ENCODE measurements around the gene CDK5RAP1.
"Not testable (repeated sequence)": the region's sequence is repeated elsewhere in the genome, so short reads cannot be mapped to it uniquely, and the experiment has no call there.

The CDK5RAP1 gene

DNA sequence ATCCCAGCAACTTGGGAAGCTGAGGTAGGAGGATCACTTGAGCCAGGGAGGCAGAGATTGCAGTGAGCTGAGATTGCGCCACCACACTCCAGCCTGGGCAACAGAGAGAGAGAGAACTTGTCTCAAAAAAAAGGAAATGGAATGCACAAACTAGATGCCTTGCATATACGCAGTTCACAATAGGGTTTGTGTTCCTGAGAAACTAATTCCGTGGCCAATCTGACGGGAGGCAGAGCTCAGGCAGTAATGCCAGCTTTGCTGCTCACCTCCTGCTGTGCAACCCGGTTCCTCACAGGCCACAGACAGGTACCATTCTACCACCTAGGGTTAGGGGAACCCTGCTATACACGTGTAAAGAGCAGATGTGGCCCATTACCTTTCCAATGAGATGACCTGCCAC is 1.4 kb downstream of the CDK5RAP1 start:
- Histone ChIP-seq H3K9ac (ENCODE audit: low read length) (peak overlapping the region; percentile 96), H3K9me3 (ENCODE audit: control insufficient read depth, low read length) (no peaks in the 10 kb centered on the region), H3K4me3 (ENCODE audit: low read length) (peak overlapping the region; percentile 96), H3K36me3 (ENCODE audit: control insufficient read depth, insufficient read depth, low read length, severe bottlenecking) (peaks cover 15% of the 10 kb centered on the region), H3K4me1 (ENCODE audit: control insufficient read depth, insufficient read depth, low read length) (peaks cover 25% of the 10 kb centered on the region), H3K27me3 (replicated peaks; ENCODE audit: control insufficient read depth, insufficient read depth, low read length) (no peaks in the 10 kb centered on the region)
- DNase-seq (ENCODE audit: low read depth): peak; percentile 40

DNA sequence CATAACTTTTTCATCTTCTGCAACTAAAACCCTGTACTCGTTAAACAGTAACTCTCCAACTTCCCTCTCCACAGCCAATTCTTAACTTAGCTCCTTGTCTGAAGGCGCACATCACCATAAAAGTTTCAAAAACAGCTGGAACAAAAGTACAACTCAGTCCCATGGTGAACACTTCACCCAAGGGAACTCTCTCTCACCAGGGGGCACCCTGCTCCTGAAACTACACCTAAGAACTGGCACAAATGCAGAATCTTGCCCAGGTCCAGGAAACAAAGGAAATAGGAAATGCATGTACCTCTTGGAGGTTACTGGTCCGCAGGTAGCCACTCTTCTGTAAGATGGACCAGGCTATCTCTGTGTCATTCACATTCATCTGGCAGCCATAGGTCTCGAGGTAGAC is 6.6 kb downstream of the CDK5RAP1 start:
- peaks cover 48% of the 10 kb centered on the region for H3K36me3 ChIP-seq (ENCODE audit: control insufficient read depth, insufficient read depth, low read length, severe bottlenecking)
- H3K4me1 ChIP-seq (ENCODE audit: control insufficient read depth, insufficient read depth, low read length): peaks cover 17% of the 10 kb centered on the region
- H3K4me3 ChIP-seq (ENCODE audit: low read length): no peak overlapping the region
- no peaks in the 10 kb centered on the region for H3K9me3 ChIP-seq (ENCODE audit: control insufficient read depth, low read length)
- H3K27me3 ChIP-seq (replicated peaks; ENCODE audit: control insufficient read depth, insufficient read depth, low read length): no peaks in the 10 kb centered on the region
- no peak for DNase-seq (ENCODE audit: low read depth)
- no peak overlapping the region for H3K9ac ChIP-seq (ENCODE audit: low read length)

DNA sequence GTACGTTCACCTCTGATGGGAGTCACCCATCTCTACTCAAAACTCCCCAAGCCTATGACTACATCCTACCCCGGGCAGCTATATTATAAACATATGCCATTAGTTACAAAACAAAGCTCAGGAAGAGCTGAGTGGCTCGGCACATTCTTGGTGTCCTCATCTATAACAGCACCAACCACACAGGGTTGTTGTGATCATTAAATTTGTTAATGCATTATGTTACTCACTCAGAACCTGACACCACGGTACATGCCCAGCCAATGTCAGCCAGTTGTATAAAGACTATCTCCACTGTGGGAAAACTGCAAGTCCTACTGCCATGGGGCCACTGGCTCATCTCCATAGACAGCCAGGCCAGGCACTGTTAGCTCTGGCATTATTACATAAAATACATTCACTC is 7.7 kb downstream of the CDK5RAP1 start:
- no peaks in the 10 kb centered on the region for H3K27me3 ChIP-seq (replicated peaks; ENCODE audit: control insufficient read depth, insufficient read depth, low read length)
- peaks cover 48% of the 10 kb centered on the region for H3K36me3 ChIP-seq (ENCODE audit: control insufficient read depth, insufficient read depth, low read length, severe bottlenecking)
- H3K4me3 ChIP-seq (ENCODE audit: low read length): no peak overlapping the region
- no peaks in the 10 kb centered on the region for H3K9me3 ChIP-seq (ENCODE audit: control insufficient read depth, low read length)
- peaks cover 11% of the 10 kb centered on the region for H3K4me1 ChIP-seq (ENCODE audit: control insufficient read depth, insufficient read depth, low read length)
- H3K9ac ChIP-seq (ENCODE audit: low read length): no peak overlapping the region
- no peak for DNase-seq (ENCODE audit: low read depth)

DNA sequence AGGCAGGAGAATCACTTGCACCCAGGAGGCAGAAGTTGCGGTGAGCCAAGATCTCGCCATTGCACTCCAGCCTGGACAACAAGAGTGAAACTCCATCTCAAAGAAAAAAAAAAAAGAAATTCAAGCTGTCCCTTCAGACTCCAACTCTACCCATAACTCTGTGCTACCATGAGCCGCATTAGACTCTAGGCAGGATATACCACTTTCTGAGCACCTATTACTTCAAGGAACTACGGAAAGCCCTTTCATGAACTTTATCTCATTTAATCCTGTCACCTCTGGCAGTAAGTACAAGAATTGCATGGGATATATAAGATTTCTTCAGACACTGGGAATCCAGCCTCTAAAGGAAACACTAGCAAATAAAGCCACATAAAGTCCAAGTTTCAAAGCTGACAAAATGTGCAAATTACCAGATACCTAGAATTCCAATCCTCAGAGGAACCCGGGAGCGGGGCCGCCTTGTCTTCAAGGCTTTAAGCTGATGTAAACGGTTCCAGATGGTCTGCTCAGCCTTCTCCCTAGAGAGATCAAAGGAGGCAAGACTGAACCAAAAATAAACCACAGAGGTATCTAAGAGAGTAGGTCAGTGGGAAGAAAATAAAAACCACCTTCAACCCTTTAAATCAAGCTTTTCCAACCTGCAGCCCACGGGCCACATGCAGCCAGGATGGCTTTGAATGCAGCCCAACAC is 9.4 kb downstream of the CDK5RAP1 start:
- Histone ChIP-seq H3K4me3 (ENCODE audit: low read length) (peak overlapping the region; percentile 23), H3K27me3 (replicated peaks; ENCODE audit: control insufficient read depth, insufficient read depth, low read length) (no peaks in the 10 kb centered on the region), H3K36me3 (ENCODE audit: control insufficient read depth, insufficient read depth, low read length, severe bottlenecking) (peaks cover 56% of the 10 kb centered on the region), H3K4me1 (ENCODE audit: control insufficient read depth, insufficient read depth, low read length) (peaks cover 11% of the 10 kb centered on the region), H3K9ac (ENCODE audit: low read length) (no peak overlapping the region), H3K9me3 (ENCODE audit: control insufficient read depth, low read length) (no peaks in the 10 kb centered on the region)
- peak; percentile 96 for DNase-seq (ENCODE audit: low read depth)

DNA sequence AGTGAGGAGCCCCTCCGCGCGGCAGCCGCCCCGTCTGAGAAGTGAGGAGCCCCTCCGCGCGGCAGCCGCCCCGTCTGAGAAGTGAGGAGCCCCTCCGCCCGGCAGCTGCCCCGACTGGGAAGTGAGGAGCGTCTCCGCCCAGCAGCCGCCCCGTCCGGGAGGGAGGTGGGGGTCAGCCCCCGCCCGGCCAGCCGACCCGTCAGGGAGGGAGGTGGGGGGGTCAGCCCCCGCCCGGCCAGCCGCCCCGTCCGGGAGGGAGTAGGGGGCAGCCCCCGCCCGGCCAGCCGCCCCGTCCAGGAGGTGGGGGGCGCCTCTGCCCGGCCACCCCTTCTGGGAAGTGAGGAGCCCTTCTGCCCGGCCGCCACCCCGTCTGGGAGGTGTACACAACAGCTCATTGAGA is 12.0 kb downstream of the CDK5RAP1 start:
- H3K27me3 ChIP-seq (replicated peaks; ENCODE audit: control insufficient read depth, insufficient read depth, low read length); DNase-seq (ENCODE audit: low read depth); H3K9me3 ChIP-seq (ENCODE audit: control insufficient read depth, low read length); H3K4me3 ChIP-seq (ENCODE audit: low read length); H3K9ac ChIP-seq (ENCODE audit: low read length): not testable (repeated sequence)
- Histone ChIP-seq H3K4me1 (ENCODE audit: control insufficient read depth, insufficient read depth, low read length) (peaks cover 11% of the 10 kb centered on the region), H3K36me3 (ENCODE audit: control insufficient read depth, insufficient read depth, low read length, severe bottlenecking) (peaks cover 58% of the 10 kb centered on the region)

DNA sequence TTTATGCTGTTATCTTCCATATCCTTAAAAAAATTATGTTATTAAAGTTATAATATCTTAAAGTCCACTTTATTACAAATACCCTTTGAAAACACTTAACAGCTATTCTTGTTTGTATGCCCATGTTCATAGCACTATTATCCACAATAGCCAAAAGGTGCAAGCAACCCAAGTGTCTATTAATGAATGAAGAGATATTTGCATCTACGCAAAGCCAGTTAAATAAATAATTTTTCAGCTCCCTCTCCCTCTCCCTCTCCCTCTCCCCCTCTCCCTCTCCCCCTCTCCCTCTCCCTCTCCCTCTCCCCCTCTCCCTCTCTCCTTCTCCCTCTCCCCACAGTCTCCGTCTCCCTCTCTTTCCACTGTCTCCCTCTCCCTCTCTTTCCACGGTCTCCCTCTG is 13.1 kb downstream of the CDK5RAP1 start:
- H3K36me3 ChIP-seq (ENCODE audit: control insufficient read depth, insufficient read depth, low read length, severe bottlenecking): peaks cover 58% of the 10 kb centered on the region
- H3K9ac ChIP-seq (ENCODE audit: low read length): no peak overlapping the region
- no peaks in the 10 kb centered on the region for H3K27me3 ChIP-seq (replicated peaks; ENCODE audit: control insufficient read depth, insufficient read depth, low read length)

DNA sequence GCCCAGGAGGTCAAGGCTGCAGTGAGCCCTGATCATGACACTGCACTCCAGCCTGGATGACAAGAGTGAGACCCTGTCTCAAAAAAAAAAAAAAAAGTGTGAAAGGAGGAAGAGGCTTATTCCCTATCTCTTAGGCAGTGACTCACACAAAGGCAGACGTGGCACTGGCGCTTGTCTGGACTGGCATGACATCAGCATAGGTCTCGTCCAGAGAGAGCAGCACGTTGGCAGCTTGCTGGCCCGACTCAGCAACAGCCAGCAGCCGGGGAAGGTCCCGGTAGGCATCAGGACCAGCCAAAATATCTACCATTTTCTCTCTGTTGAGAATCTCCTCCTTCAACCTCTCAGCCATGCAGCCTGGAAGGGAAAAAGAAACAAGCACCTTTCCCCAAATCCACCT is 14.1 kb downstream of the CDK5RAP1 start:
- Histone ChIP-seq H3K9me3 (ENCODE audit: control insufficient read depth, low read length) (no peaks in the 10 kb centered on the region), H3K4me1 (ENCODE audit: control insufficient read depth, insufficient read depth, low read length) (peaks cover 6% of the 10 kb centered on the region), H3K9ac (ENCODE audit: low read length) (no peak overlapping the region), H3K36me3 (ENCODE audit: control insufficient read depth, insufficient read depth, low read length, severe bottlenecking) (peaks cover 56% of the 10 kb centered on the region), H3K4me3 (ENCODE audit: low read length) (no peak overlapping the region), H3K27me3 (replicated peaks; ENCODE audit: control insufficient read depth, insufficient read depth, low read length) (no peaks in the 10 kb centered on the region)
- no peak for DNase-seq (ENCODE audit: low read depth)

More for the DNA sequence above, 13.1 kb downstream of the CDK5RAP1 start:
- H3K9me3 ChIP-seq (ENCODE audit: control insufficient read depth, low read length): no peaks in the 10 kb centered on the region
- no peak for DNase-seq (ENCODE audit: low read depth)
- H3K4me1 ChIP-seq (ENCODE audit: control insufficient read depth, insufficient read depth, low read length): peaks cover 11% of the 10 kb centered on the region
- no peak overlapping the region for H3K4me3 ChIP-seq (ENCODE audit: low read length)

DNA sequence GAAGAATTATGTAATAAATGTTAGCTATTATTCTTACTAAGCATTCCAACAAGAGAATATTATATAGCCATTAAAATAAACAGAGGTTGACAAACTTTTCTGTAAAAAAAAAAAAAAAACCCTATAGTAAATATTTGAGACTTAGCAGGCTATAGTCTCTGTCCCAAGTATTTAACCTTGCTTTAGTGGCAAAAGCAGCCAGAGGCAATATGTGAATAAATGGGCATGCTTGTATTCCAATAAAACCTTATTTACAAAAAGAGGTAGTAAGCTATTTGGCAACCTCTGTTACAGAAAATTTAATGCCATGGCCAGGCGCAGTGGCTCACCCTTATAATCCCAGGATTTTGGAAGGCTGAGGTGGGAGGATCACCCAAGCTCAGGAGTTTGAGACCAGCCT is 14.6 kb downstream of the CDK5RAP1 start:
- H3K36me3 ChIP-seq (ENCODE audit: control insufficient read depth, insufficient read depth, low read length, severe bottlenecking): peaks cover 61% of the 10 kb centered on the region
- H3K27me3 ChIP-seq (replicated peaks; ENCODE audit: control insufficient read depth, insufficient read depth, low read length): no peaks in the 10 kb centered on the region
- H3K9ac ChIP-seq (ENCODE audit: low read length): no peak overlapping the region
- no peak for DNase-seq (ENCODE audit: low read depth)
- H3K4me1 ChIP-seq (ENCODE audit: control insufficient read depth, insufficient read depth, low read length): peaks cover 1% of the 10 kb centered on the region
- H3K4me3 ChIP-seq (ENCODE audit: low read length): no peak overlapping the region
- no peaks in the 10 kb centered on the region for H3K9me3 ChIP-seq (ENCODE audit: control insufficient read depth, low read length)

DNA sequence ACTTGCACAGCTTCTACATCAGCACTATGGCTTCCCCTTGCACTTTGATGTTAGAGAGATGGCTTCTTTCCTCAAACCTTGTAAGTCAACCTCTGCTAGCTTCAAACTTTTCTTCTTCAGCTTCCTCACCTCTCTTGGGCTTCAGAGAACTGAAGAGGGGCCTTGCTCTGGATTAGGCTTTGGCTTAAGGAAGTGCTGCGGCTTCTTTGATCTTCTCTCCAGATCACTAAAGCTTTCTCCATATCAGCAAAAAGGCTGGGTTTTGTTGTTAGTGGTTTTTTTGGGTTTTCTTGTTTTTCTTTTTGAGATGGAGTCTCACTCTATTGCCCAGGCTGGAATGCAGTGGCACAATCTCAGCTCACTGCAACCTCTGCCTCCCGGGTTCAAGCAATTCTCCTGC is 24.0 kb downstream of the CDK5RAP1 start:
- H3K4me3 ChIP-seq (ENCODE audit: low read length): no peak overlapping the region
- H3K9me3 ChIP-seq (ENCODE audit: control insufficient read depth, low read length): no peaks in the 10 kb centered on the region
- no peak overlapping the region for H3K9ac ChIP-seq (ENCODE audit: low read length)
- H3K36me3 ChIP-seq (ENCODE audit: control insufficient read depth, insufficient read depth, low read length, severe bottlenecking): peaks cover 63% of the 10 kb centered on the region
- DNase-seq (ENCODE audit: low read depth): no peak
- H3K4me1 ChIP-seq (ENCODE audit: control insufficient read depth, insufficient read depth, low read length): peaks cover 15% of the 10 kb centered on the region
- H3K27me3 ChIP-seq (replicated peaks; ENCODE audit: control insufficient read depth, insufficient read depth, low read length): no peaks in the 10 kb centered on the region

DNA sequence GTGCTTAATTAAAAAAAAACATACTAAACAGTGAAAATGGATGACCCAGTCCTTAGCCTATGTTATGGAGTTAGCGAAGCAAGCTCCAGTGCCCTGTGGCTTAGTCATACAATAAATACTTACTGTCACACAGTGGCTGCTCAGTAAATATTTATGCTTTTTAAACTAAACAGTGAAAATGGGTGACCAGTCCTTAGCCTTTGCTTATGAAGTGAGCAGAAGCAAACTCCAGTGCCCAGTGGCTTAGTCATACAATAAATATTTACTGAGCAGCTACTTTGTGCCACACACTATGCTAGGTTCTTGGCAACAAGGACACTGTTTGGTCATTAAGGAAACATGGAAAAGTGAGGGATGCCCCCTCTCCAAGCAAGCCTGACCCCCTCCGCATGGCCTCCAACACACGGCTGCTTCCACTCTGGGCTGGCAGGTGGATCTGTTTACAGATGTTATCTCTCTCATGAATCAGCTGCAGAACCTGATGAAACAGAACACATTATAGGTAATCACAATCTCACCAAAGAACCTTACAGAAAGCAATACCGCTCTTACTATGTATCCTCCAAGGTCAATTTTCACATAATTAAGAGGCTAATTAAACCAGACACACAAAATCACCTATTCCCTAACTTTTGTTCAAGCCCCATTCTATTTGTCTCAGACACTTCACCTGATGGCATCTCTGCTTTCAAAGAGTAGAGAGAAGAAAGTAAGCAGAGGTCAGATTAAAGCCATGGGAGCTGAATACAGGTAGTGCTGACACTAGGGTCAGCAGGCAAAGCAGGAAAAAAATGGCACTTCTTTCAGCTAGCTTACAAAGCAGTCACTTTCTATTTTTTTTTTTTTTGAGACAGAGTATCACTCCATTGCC is 27.3 kb downstream of the CDK5RAP1 start:
- peaks cover 69% of the 10 kb centered on the region for H3K36me3 ChIP-seq (ENCODE audit: control insufficient read depth, insufficient read depth, low read length, severe bottlenecking)

DNA sequence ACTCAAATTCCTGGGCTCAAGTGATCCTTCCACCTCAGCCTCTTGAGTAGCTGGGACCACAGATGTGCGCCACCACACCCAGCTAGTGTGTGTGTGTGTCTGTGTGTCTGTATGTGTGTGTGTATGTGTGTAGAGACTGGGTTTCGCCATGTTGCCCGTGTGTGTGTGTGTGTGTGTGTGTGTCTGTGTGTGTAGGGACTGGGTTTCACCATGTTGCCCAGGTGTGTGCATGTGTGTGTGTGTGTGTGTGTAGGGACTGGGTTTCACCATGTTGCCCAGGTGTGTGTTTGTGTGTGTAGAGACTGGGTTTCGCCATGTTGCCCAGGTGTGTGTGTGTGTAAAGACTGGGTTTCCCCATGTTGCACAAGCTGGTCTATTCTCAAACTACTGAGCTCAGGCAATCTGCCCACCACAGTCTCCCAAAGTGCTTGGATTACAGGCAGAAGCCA is 28.3 kb downstream of the CDK5RAP1 start:
- H3K4me1 ChIP-seq (ENCODE audit: control insufficient read depth, insufficient read depth, low read length): peaks cover 15% of the 10 kb centered on the region
- H3K27me3 ChIP-seq (replicated peaks; ENCODE audit: control insufficient read depth, insufficient read depth, low read length): no peaks in the 10 kb centered on the region
- H3K9ac ChIP-seq (ENCODE audit: low read length): no peak overlapping the region
- no peaks in the 10 kb centered on the region for H3K9me3 ChIP-seq (ENCODE audit: control insufficient read depth, low read length)
- DNase-seq (ENCODE audit: low read depth): no peak
- no peak overlapping the region for H3K4me3 ChIP-seq (ENCODE audit: low read length)
- peaks cover 62% of the 10 kb centered on the region for H3K36me3 ChIP-seq (ENCODE audit: control insufficient read depth, insufficient read depth, low read length, severe bottlenecking)

More for the DNA sequence above, 27.3 kb downstream of the CDK5RAP1 start:
- Histone ChIP-seq H3K27me3 (replicated peaks; ENCODE audit: control insufficient read depth, insufficient read depth, low read length) (no peaks in the 10 kb centered on the region), H3K9ac (ENCODE audit: low read length) (no peak overlapping the region), H3K4me1 (ENCODE audit: control insufficient read depth, insufficient read depth, low read length) (peaks cover 19% of the 10 kb centered on the region), H3K9me3 (ENCODE audit: control insufficient read depth, low read length) (no peaks in the 10 kb centered on the region), H3K4me3 (ENCODE audit: low read length) (no peak overlapping the region)
- DNase-seq (ENCODE audit: low read depth): peak; percentile 44

Measured in adipocyte (in vitro differentiated cells).